ENCODE results near the gene SH2D2A.

The SH2D2A gene

DNA sequence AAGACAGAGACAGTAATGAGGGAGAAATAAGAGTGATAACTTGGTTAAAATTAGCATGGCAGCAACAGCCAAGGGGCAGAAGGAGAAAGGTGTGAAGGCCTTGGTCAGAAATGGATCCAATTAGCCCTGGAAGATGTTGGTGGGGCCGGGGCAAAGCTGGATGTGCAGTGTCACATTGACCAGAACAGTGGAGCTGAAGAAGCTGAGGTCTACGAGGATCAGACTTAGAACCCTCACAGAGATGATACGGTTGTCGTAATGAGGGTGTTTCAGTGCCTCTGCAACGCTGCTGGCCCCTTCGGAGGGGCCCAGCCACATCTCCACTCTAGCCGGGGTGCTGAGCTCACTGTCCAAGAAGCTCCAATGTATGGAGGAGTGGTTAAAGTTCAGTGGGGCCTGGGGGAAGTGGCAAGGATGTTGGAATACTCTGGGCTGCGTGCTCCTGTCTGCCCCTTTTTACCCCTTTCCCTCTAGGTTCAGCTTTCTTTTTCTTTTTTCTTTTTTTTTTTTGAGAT is 14.2 kb downstream of the SH2D2A start:
- no peak for DNase-seq

DNA sequence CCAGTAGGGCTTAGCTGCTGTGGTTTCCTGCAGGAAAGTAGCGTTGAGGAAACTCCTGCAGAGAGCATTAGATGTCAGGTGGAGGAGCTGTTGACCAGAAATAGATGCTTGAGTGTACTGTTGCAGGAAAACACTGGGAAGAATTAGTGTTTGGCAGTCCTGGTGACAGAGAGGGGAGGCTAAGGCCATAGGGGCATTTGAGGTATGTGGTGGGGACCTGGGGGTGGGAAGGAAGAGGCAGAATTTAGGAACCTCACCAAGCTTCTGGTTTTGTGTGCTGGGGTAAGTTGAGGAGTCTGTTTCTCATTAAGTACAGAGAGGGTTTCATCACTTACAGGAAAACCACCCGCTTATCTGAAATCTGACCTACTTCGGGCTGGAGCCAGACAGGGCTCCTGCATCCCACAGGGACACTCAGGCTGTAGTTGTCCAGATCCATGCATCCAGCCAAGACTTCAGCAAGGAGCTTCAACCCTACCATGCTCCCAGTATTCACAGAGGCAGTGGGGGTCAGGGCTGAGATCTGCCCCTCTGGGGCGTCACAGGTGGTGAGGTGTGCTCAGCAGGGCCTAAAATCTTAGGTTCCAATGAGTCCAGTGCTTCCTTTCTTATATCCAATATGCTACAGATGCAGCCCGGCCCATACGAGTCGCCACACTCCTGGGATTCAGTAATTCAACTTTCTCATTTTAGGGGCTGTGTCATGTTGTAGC is 15.1 kb downstream of the SH2D2A start:
- no peak for DNase-seq

DNA sequence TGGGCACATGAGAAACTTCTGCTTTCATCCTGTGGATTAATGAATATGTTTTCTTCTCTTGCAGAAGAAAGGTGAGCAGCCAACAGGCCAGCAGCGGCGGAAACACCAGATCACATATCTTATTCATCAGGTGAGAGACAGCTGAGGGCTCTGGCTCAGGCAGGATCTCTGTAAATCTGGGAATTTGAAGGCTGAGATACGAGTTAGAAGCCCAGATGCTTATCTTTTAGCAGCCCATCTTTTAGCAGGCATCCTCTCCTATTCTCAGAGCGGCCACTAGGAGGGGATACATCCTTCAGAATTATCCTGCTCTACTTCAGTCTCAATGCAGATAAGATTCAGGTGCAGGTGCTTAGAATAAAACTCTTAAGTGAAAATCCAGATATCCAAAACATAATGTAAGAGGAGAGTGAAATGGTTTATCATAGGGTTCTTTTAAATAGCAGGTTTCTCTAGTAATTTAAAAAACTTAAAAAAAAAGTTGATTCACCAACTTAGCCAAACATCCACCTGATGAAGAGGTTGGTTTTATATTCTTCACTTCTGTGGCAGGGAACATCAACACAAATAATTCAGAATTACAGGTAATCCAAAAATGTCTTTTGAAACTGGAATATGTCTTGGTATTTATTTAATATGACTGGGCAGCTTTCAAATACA is 19.3 kb downstream of the SH2D2A start:
- no peak for DNase-seq

DNA sequence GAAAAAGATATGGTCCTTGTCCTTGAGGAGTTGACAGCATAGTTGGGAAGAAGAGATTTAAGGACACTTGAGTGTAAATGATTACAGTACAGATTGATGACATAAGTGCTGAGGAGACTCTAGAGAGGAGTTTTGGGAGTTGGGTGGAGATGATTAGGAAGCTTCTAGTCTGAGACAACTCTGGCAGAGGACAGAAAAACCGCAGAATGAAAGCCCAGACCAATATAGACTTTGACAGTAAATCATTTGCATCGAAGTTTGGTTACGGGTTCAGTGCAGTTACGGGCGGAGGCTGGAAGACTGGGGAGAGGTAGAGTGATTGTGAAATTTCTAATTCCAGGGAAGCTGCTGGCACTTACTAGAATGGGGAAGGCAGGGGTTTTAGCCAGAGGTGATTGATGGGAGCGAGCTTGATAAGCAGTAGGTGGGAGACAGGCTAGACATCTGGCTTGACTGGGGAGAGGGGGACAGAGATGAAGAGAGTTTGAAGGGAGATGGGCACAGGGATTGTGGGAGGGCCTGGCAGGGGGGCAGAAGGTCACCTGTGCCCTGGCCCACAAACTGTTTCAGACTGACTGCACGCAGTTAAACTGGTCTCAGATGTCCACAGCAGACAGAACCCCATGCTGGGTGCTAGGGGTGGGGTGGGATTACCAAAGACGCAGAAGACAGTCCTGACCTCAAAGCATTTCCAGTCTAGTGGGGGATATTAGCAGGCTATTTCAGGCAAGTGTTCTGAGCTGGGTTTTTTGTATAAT is 20.1 kb downstream of the SH2D2A start:
- DNase-seq = no peak

DNA sequence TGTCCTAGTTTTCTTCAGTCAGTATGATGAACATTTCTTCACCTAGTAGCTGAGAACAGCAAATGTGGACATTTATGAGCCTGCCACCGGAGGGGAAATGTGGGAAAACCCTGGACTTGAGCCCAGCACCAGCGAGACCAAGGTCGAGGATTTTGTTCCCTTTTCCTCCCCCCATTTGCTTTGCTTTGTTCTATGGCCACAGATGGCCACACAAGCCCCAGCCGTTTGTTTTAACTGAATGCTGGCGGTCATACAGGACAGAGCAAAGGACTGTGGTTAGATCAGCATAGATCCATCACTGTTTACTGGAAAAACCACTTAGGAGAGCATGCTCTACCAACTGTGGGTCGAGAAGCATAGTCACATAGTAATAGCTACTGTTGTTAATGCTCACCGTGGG is 20.9 kb downstream of the SH2D2A start:
- no peak for DNase-seq

DNA sequence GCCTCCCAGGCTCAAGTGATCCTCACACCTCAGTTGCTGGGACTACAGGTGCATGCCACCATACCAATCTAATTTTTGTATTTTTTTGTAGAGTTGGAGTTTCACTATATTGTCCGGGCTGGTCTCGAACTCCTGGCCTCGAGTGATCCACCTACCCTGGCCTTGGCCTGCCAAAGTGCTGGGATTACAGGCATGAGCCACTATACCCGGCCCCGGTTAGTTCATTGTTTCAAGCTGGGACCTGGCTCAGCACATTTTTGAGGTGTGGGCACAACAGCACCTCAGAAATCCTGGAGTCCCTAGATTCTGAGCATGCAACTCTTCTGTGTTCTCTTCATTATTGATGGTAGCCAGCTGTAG is 21.3 kb downstream of the SH2D2A start:
- DNase-seq = no peak

DNA sequence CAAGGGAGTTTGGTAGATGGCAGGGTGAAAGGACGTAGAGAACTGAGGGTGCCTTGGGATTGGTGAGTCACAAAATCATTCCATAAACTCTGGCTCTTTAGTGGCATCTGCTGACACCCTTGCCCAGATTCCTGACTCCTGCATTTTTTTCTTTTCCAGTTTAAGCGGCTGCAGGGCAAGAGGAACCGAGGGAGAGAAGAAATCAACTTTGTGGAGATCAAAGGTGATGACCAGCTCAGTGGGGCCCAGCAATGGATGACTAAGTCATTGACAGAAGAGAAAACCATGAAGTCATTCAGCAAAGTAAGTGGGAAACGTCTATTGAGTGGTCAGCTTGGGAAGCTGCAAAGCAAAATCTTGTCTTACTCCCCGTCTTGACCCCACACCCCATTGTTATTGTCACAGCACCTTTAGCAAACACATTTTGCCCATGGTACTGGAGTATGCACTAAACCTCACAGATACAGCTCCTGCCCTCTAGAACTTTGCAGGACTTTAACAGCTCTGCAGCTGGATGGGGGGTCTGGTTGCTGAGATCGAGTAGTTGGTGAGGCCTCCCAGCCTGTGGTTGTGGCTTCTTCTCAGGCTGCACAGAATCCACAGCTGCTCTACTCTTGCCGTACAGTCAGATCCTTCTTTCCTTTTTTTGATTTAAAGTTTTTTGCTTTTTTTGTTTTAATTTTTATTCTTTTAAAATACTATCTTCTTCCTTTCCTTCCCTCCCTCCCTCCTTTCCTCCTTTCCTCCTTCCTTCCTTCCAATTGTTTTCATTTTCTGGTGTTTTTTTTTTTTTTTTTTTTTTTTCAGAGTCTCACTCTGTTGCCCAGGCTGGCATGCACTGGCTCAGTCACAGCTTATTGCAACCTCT is 21.9 kb downstream of the SH2D2A start:
- DNase-seq = no peak

DNA sequence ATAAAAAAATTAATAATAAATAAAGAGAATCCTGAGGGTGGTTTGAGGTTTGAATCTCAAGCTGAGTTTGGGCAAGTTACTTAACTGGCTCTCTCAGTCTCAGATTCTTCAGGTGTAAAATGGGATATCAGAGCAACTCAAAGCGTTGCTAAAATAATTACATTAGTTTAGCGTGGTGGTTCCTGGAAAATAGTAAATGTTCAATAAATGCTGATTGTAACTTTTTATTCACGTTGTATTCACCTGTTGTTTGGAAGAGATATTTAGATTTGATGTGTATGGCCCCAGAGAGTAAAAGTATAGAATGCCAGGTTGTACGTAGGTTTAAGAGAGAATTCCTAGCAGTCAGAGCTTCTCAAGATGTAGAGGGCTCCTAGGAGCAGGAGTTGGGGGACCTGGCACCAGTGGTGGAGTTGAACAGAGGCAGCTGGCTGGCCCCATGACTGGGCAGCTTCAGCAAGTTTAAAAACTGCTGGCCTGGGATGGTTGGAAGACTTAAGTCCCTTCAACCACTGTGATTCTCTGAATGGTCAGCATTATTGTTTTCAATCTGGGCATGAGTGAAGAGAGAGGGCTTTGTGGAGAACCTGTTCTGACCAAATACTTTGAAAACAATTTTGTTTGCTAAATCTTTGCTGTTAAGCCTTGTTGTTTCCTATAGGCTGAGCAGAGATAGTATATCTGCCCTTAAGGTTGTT is 26.9 kb downstream of the SH2D2A start:
- no peak for DNase-seq

DNA sequence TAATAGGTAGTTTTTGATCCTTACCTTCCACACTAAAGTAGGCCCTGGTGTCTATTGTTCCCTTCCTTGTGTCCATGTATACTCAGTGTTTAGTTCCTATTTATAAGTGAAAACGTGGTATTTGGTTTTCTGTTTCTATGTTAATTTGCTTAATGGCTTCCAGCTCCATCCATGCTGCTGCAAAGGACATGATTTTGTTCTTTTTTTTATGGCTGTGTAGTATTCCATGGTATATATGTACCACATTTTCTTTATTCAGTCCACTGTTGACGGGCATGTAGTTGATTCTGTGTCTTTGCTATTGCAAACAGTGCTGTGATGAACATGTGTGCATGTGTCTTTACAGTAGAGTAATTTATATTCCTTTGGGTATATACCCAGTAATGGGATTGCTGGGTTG is 28.5 kb downstream of the SH2D2A start:
- no peak for DNase-seq

DNA sequence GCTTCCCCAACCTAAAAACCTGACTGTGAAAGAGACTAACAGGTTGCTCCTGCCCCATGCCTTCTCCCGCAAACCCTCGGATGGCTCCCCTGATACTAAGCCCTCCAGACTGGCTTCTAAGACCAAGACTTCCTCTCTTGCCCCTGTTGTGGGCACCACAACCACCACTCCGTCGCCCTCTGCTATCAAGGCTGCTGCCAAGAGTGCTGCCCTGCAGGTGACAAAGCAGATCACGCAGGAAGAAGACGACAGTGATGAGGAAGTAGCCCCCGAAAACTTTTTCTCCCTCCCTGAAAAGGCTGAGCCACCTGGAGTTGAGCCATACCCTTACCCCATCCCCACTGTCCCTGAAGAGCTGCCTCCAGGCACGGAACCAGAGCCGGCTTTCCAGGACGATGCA is 30.0 kb downstream of the SH2D2A start:
- DNase-seq = no peak

DNA sequence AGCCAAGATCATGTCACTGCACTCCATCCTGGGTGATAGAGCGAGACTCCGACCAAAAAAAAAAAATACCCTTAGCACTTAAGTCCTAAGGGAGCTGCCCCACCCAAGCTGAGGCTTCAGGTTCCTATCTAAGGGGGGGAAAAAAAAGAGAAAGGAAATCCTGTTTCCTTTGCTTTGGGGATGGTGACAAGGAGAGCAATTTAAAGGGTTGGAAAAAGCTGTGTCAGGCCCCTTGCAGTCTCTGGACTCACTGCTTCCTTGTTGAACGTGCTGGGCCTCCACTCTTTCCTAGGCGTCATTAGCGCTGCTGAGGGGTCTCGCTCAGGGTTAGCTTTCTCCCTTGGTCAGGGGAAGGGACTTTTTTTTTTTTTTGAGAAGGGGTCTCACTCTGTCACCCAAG is 31.2 kb downstream of the SH2D2A start:
- no peak for DNase-seq

DNA sequence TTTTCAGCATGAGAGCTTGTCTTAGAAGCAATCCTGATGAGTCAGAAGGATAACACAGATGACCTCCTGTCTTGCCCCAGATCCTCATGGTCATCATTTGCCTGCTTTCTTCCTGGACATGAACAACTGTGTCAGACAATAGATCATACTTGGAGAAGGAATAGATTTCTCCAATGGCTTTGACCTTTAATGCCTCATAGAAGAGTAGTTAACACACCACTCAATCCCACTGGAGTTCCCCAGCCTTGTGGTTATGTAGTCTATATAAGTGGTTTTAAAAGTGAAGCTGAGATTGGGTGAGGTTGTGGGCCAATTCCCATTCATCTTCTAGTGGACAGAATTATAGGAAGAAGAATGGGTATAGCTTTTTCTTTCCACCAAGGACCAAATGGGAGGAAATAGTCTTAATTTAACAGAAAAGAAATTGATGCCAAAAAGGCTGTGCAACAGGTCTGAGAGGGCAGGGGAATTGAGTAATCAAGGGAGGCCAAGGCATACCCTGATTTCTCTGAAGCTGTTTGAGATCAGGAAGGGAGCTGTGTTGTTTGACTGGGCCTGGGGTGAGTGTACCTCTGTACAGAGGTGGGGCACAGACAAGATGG is 35.0 kb downstream of the SH2D2A start:
- DNase-seq = no peak

DNA sequence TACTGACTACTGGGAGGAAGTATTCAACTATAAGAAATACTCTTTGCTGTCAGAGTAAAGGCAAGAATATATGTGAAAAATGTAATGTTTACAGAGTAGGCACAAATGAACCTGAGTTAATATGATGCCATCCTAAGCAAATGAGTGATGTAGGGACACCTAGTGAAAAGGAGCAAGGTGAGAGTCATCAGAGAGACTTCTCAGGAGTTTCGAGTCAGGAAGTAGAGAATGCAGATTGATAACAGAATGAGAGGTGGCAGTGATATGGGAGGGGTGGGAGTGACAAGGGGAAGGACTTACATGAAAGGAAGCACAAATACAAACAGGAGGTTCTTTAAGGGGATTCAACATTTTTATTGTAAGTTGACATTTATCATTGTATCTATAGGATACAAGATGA is 39.1 kb downstream of the SH2D2A start:
- DNase-seq = no peak

DNA sequence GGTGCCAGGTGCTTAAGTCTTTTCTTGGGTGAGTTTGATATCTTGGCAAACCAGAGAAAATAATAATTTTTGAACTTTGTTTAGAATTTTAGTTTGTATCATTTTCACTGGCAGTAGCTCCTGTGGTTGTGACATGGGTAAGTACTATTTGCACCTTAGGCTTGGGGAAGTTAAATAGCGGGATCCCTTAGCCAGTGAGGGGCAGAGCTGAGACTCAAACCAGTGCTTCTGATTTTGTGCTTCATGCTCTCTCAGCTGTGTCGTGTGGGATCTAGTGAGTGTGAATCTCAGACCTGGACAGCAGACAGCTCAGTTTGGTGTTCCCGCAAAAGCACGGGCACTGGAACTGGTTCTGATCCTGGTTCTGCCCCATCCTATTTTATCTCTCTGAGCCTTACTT is 39.7 kb downstream of the SH2D2A start:
- DNase-seq = no peak

DNA sequence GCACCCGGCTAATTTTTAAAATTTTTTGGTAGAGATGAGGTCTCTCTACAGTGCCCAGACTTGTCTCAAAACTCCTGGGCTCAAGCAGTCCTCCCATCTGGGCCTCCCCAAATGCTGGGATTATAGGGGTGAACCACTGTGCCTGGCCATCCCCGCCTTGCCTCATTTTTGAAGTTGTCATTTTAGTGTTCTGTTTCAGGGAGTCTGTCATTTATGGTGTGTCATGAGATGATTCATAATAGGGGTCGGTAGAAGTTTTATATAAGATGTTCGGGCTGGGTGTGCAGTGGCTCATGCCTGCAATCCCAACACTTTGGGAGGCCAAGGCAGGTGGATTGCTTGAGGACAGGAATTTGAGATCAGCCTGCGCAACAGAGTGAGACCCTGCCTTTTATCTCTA is 40.8 kb downstream of the SH2D2A start:
- DNase-seq = peak; percentile 36

DNA sequence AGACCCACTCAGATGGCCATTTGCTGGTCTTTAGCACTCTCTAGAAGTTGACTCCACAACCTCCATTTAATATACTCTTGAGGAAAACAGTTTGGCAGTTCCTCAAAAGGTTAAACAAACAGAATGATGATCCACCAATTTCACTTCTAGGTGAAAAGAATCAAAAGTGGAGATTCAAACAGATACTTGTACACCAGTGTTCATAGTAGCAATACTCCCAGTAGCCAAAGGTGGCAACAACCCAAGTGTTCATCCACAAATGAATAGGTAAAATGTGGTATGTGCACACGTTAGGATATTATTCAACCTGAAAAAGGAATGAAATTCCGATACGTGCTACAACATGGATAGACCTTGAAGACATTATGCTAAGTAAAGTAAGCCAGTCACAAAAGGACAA is 43.0 kb downstream of the SH2D2A start:
- no peak for DNase-seq

DNA sequence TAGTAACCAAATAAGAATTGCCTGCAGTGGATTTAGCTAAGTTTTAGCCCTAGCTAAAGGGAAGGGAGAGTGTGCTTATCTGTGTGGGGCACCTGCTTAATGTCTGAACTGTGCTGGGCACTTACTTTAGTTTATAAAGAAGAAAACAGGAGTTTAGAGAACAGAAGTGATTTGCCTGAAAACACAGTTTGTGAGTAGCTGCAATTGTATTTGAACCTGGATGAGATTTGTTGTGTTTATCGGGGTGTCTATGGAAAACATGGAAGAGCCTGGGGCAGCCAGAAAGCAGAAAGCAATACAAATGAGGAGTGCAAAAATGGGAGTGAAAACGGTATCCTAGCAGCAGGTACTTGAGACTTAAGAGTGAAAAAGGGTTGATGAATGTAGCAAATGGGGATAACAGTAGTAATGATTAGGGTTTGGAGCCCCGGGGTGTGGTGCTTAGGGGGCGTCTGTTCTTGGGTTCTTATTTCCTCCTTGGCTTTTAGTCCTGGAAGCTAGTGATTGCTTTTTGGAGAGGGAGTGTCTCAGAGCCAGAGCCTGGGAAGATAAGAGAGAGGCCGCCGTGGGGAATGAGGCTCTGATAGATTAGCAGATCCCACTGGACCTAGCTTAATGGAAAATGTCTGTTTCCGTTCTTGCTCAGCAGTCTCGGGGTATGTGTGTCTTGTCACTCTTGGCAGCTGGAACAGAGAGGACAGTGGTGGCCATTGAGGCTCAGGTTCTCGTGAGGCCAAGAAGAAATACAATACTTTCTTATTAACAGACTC is 43.7 kb downstream of the SH2D2A start:
- DNase-seq = no peak

DNA sequence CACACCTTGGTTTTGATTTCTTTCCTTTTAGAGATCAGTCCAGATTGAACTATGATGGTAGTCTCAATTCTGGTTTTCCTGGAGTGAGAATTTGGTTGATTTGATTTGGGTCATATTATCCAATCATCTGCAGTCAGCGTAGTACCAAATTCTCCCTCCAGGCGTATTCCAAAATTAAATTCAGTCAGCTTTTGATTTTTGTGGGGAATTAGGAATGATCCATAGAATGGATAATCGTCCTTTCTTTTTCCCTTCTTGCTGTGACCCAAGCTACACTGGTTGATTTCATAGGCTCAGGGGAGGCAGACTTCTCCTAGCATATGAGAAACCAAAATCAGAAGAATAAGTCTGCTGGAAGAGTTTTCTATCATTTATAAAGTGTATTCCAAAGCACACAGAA is 44.4 kb downstream of the SH2D2A start:
- DNase-seq = no peak

DNA sequence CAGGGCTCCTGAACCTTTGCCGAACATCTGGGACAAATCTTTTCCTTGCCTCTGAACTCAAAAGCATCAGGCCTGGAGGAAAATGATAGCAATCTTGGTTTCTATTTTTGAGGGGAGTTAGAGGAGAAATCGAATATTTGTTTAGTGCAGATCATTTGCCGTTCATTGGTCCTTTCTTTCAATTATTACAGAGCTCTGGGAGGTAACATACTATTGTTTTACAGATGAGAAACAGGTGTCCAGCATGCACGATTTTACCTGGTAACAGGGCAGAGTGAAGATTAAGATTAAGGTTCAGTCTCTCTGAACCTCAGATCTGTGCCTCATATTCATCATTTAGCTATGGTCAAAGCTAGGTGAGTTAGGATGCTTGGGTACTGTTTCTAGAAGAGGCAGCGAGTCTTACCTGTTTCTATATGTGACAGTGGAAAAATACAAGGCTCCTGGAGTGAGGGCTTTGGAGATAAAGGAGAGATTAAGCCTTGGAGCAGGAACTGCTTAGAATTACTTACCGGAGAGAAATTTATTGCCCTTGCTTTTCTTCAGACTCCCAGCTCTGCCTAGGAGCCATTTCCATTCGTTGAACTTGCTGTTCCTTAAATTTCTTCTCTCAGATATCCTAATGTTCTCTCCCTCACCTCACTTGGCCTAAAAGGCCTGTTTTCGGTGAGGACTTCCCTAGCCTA is 47.9 kb downstream of the SH2D2A start:
- DNase-seq = no peak

DNA sequence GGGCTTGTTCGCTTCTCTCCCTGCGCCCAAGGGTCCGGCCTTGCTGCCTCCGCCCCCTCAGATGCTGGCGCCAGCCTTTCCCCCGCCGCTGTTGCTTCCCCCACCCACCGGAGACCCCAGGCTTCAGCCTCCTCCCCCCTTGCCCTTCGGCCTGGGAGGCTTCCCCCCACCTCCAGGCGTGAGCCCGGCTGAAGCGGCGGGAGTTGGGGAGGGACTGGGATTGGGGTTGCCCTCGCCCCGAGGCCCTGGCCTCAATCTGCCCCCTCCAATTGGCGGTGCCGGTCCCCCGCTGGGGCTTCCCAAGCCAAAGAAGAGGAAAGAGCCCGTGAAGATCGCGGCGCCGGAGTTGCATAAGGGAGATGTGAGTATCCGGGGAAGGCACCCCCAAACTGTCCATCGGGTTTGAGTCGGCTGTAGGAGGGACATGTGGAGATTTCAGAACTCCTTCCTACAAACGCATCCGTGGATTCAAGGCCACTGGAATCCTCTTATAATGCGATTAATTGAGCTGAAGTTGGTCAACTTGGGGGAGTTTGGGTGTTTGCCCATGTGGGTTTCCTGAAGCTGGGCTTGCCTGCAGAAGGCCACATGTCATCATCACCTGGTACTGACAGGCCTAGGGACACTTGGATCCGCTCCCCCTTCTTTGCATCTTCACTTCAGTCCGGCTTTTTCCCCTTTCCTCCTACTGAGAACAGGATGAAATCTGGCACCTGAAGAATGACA is 48.6 kb downstream of the SH2D2A start:
- DNase-seq = peak; percentile 49
